ENCODE measurements around the gene ESYT3.

GRCh38 chr3:138449490-138449889 is 15.1 kb downstream of the ESYT3 start:
- no peak for TF ChIP-seq USF1 (CRISPR knock-in tag; IDR thresholded peaks at IDR 0.05)
- TF ChIP-seq, protein P1, sequence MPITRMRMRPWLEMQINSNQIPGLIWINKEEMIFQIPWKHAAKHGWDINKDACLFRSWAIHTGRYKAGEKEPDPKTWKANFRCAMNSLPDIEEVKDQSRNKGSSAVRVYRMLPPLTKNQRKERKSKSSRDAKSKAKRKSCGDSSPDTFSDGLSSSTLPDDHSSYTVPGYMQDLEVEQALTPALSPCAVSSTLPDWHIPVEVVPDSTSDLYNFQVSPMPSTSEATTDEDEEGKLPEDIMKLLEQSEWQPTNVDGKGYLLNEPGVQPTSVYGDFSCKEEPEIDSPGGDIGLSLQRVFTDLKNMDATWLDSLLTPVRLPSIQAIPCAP (CRISPR knock-in tag; IDR thresholded peaks at IDR 0.05; ENCODE audit: borderline replicate concordance): no peak
- no peak for TF ChIP-seq CTCF (IDR thresholded peaks at IDR 0.05 in 2 of 3, conservative IDR thresholded peaks at IDR 0.05 in 1 of 3; ENCODE audit: insufficient read depth in 2 of 3, low read depth in 1 of 3, low read length in 3 of 3)
- no peak for TF ChIP-seq TCF7 (IDR thresholded peaks at IDR 0.05; ENCODE audit: borderline replicate concordance)
- TF ChIP-seq FOXJ3 (CRISPR knock-in tag; IDR thresholded peaks at IDR 0.05): no peak
- TF ChIP-seq PATZ1 (CRISPR knock-in tag; IDR thresholded peaks at IDR 0.05; ENCODE audit: borderline replicate concordance): no peak
- TF ChIP-seq PRPF4 (IDR thresholded peaks at IDR 0.05; ENCODE audit: insufficient read depth, low read depth, low read length, poor library complexity, severe bottlenecking): no peak
- no peak for TF ChIP-seq CHD2 (IDR thresholded peaks at IDR 0.05; ENCODE audit: low read depth, low read length)
- TF ChIP-seq GABPB1 (CRISPR knock-in tag; IDR thresholded peaks at IDR 0.05): no peak
- no peak for TF ChIP-seq HMGXB4 (CRISPR knock-in tag; IDR thresholded peaks at IDR 0.05)
- TF ChIP-seq BACH1 (tag; IDR thresholded peaks at IDR 0.05): no peak
- no peak for TF ChIP-seq POLR2A (conservative IDR thresholded peaks at IDR 0.05)

All from K562 (cell line).